Keratinocyte (primary cell): Measurements from ENCODE around the gene ATF3. TPM values are rescaled to one million over a fixed set of nuclear protein-coding genes. Genes with fewer than 3 reads are reported as not detected.

ENCODE experiments used
- DNase-seq: peaks from one replicate; pipeline ENCODE4 v3.0.0-alpha.2; 2011; ENCODE audit warnings: low read depth, missing footprints, low spot score
- FAIRE-seq: peaks from 2 replicates; lab custom pipeline; 2011; peaks lifted over from hg19 to GRCh38; lab: Jason Lieb, UNC
- H2AFZ ChIP-seq: 2 replicates; pipeline ENCODE4 v1.6.0; 2012; ENCODE audit warnings: low read length, control low read depth, inconsistent platforms; ENCODE audit not compliant: control insufficient read depth
- H3K27ac ChIP-seq: 2 replicates; pipeline ENCODE4 v1.5.1; 2011; ENCODE audit warnings: low read length; ENCODE audit not compliant: control insufficient read depth, insufficient read depth
- H3K27me3 ChIP-seq: 3 replicates; pipeline ENCODE4 v1.6.0; 2011; ENCODE audit warnings: low read length; ENCODE audit not compliant: control insufficient read depth, insufficient read depth; ENCODE audit errors: extremely low read depth
- H3K36me3 ChIP-seq, 2 experiments: 2 replicates in 1 of 2; 3 replicates in 1 of 2; pipeline ENCODE4 v1.5.1; 2011; ENCODE audit warnings: low read length in 2 of 2, mild to moderate bottlenecking in 1 of 2; ENCODE audit not compliant: control insufficient read depth in 2 of 2, insufficient read depth in 2 of 2; ENCODE audit errors: extremely low read depth in 1 of 2
- H3K4me1 ChIP-seq: 3 replicates; pipeline ENCODE4 v1.5.1; 2011; ENCODE audit warnings: low read length; ENCODE audit not compliant: control insufficient read depth, insufficient read depth; ENCODE audit errors: extremely low read depth
- H3K4me2 ChIP-seq: 3 replicates; pipeline ENCODE4 v1.6.0; 2011; ENCODE audit warnings: low read depth, low read length; ENCODE audit not compliant: control insufficient read depth, insufficient read depth; ENCODE audit errors: extremely low read depth
- H3K4me3 ChIP-seq, 3 experiments: fragments of 200-600 bp in 1 of 3; sonication (generic) in 1 of 3; 2 replicates in 2 of 3; 3 replicates in 1 of 3; pipeline ENCODE4 v1.5.1; 2011 to 2016; ENCODE audit warnings: low read length in 3 of 3, mild to moderate bottlenecking in 3 of 3, control low read depth in 2 of 3, inconsistent platforms in 1 of 3, low read depth in 1 of 3, mixed read lengths in 1 of 3, mixed run types in 1 of 3, moderate library complexity in 1 of 3; ENCODE audit not compliant: control insufficient read depth in 2 of 3, insufficient read depth in 2 of 3; ENCODE audit errors: extremely low read depth in 1 of 3
- H3K79me2 ChIP-seq: 2 replicates; pipeline ENCODE4 v1.6.0; 2012; ENCODE audit warnings: low read length; ENCODE audit not compliant: control insufficient read depth, insufficient read depth
- H3K9ac ChIP-seq: 3 replicates; pipeline ENCODE4 v1.6.0; 2011; ENCODE audit warnings: low read length; ENCODE audit not compliant: control insufficient read depth, insufficient read depth; ENCODE audit errors: extremely low read depth
- H3K9me1 ChIP-seq: 3 replicates; pipeline ENCODE4 v1.6.0; 2011; ENCODE audit warnings: low read length; ENCODE audit not compliant: control insufficient read depth, insufficient read depth; ENCODE audit errors: extremely low read depth
- H3K9me3 ChIP-seq: 2 replicates; pipeline ENCODE4 v1.5.1; 2012; ENCODE audit warnings: low read depth, low read length; ENCODE audit not compliant: control insufficient read depth
- H4K20me1 ChIP-seq: 3 replicates; pipeline ENCODE4 v1.6.0; 2011; ENCODE audit warnings: low read length; ENCODE audit not compliant: control insufficient read depth, insufficient read depth; ENCODE audit errors: extremely low read depth
- EZH2 ChIP-seq: IDR thresholded peaks from one replicate; pipeline ENCODE4 v1.6.1; 2012; ENCODE audit warnings: inconsistent platforms, mild to moderate bottlenecking, low read length, moderate library complexity
- dilution Hi-C: fragments of 300-500 bp; cut with MboI; formaldehyde crosslinking; loops from one replicate; pipeline ENCODE4 v1.7.0; 2020; ENCODE audit warnings: low sequenced_read_pairs; ENCODE audit not compliant: extremely low pct_ligation_motif_present
- polyA plus RNA-seq, 5 experiments: library from polyadenylated mRNA; depleted of rRNA in 3 of 5; stranded (reverse) in 3 of 5; stranded (forward) in 1 of 5; unstranded in 1 of 5; fragments of >200 nt; gene quantifications; 1 replicate in 1 of 5; 2 replicates in 3 of 5; 3 replicates in 1 of 5; pipeline versions ENCODE4 v1.2.1 to v1.2.3, GENCODE V29; 2011 to 2012; ENCODE audit warnings: missing spikeins in 2 of 5, low read depth in 1 of 5, low replicate concordance in 1 of 5
- TF ChIP-seq, protein P1 (sequence below), 3 experiments: IDR thresholded peaks in 1 of 3; conservative IDR thresholded peaks in 1 of 3; optimal IDR thresholded peaks in 1 of 3; 2 replicates in 2 of 3; 3 replicates in 1 of 3; pipeline versions ENCODE3 to v1.5.1; 2011; ENCODE audit warnings: low read length in 3 of 3, mild to moderate bottlenecking in 3 of 3, moderate library complexity in 2 of 3, control low read depth in 1 of 3, inconsistent platforms in 1 of 3; ENCODE audit not compliant: insufficient read depth in 2 of 3; ENCODE audit errors: extremely low read depth in 1 of 3

Gene ATF3
- polyA plus RNA-seq, 1 donor (not counting 4 experiments of a cell fraction or from before 2014, with no cell fraction given), result 45.1 TPM

DNA sequence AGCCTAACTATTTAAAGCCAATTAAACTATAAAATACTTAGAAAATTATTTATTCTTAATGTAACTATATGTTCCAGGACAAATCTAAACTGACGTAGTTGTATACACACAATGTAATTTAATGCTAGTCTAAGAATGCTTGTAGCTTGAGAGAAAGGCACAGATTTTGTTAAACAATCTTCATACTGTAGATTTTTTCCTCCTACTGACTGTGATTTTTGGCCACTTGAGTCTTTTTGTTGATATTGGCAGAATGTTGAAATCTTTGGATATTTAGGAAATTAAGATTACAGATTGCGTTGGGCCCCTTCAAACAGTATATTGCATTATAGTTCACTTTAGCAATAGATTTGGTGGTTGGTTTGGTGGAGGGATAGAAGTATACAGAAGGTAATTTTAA, 40.5 kb downstream of the ATF3 start:
- no peaks in the 10 kb centered on the region for H3K9me3 ChIP-seq
- H3K9ac ChIP-seq, result no peak overlapping the region
- peaks cover 26% of the 10 kb centered on the region for H3K27me3 ChIP-seq
- dilution Hi-C loops, result loop anchor here (10.0 kb wide), 1 partner anchor 136 kb away; no protein-coding TSS in a partner anchor
- H3K4me2 ChIP-seq, result no peak overlapping the region
- H4K20me1 ChIP-seq, result no peaks in the 10 kb centered on the region
- no peak overlapping the region for H2AFZ ChIP-seq
- no peak for FAIRE-seq
- no peak overlapping the region for H3K27ac ChIP-seq
- TF ChIP-seq, protein P1, sequence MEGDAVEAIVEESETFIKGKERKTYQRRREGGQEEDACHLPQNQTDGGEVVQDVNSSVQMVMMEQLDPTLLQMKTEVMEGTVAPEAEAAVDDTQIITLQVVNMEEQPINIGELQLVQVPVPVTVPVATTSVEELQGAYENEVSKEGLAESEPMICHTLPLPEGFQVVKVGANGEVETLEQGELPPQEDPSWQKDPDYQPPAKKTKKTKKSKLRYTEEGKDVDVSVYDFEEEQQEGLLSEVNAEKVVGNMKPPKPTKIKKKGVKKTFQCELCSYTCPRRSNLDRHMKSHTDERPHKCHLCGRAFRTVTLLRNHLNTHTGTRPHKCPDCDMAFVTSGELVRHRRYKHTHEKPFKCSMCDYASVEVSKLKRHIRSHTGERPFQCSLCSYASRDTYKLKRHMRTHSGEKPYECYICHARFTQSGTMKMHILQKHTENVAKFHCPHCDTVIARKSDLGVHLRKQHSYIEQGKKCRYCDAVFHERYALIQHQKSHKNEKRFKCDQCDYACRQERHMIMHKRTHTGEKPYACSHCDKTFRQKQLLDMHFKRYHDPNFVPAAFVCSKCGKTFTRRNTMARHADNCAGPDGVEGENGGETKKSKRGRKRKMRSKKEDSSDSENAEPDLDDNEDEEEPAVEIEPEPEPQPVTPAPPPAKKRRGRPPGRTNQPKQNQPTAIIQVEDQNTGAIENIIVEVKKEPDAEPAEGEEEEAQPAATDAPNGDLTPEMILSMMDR (optimal IDR thresholded peaks at IDR 0.05 in 1 of 3, IDR thresholded peaks at IDR 0.05 in 1 of 3, conservative IDR thresholded peaks at IDR 0.05 in 1 of 3; ENCODE audit: extremely low read depth in 1 of 3, insufficient read depth in 2 of 3, low read length in 3 of 3), result no peak
- TF ChIP-seq EZH2, result no peak
- H3K36me3 ChIP-seq, result no peaks in the 10 kb centered on the region
- no peaks in the 10 kb centered on the region for H3K79me2 ChIP-seq
- H3K4me1 ChIP-seq, result no peaks in the 10 kb centered on the region
- DNase-seq, result no peak
- H3K9me1 ChIP-seq, result no peaks in the 10 kb centered on the region
- H3K4me3 ChIP-seq, result no peak overlapping the region

DNA sequence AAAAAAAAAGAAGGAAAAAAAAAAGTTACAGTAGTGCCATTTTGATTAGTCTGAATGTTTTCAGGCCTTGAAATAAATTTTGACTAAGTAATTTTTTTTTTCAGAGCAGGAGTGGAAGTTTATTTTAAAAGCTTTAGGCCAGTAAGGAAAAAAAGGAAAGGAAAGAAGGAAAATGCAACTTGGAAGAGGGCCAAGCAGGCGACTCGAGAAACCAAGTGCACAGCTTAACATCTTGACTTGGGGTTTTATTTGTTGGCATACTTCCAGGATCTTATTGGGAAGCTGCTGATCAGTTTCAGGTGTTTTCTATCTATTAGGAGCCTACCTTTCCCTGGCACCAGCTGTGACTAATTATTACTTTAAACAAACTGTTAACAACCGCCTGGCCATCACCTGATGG, 41.7 kb downstream of the ATF3 start:
- Histone ChIP-seq H3K79me2 (no peaks in the 10 kb centered on the region), H3K36me3 (no peaks in the 10 kb centered on the region), H3K27ac (no peak overlapping the region), H3K9ac (no peak overlapping the region), H3K4me3 (no peak overlapping the region), H3K4me1 (no peaks in the 10 kb centered on the region), H3K9me1 (no peaks in the 10 kb centered on the region), H4K20me1 (no peaks in the 10 kb centered on the region), H2AFZ (no peak overlapping the region), H3K4me2 (no peak overlapping the region), H3K27me3 (peaks cover 14% of the 10 kb centered on the region), H3K9me3 (no peaks in the 10 kb centered on the region)
- FAIRE-seq (no peak), DNase-seq (no peak)
- dilution Hi-C loops, result no loop called here
- TF ChIP-seq, protein P1 (optimal IDR thresholded peaks at IDR 0.05 in 1 of 3, IDR thresholded peaks at IDR 0.05 in 1 of 3, conservative IDR thresholded peaks at IDR 0.05 in 1 of 3; ENCODE audit: extremely low read depth in 1 of 3, insufficient read depth in 2 of 3, low read length in 3 of 3), result no peak
- TF ChIP-seq EZH2, result no peak
